ENCODE data around the gene TMA7. TPM values are rescaled to one million over a fixed set of nuclear protein-coding genes. Genes with fewer than 3 reads are reported as not detected.

TMA7 gene
- total and polyA plus RNA-seq, 2 of the 13 experiments (the other 11 are each of a cell fraction or from before 2014, with no cell fraction given) = 100 to 486 TPM

DNA sequence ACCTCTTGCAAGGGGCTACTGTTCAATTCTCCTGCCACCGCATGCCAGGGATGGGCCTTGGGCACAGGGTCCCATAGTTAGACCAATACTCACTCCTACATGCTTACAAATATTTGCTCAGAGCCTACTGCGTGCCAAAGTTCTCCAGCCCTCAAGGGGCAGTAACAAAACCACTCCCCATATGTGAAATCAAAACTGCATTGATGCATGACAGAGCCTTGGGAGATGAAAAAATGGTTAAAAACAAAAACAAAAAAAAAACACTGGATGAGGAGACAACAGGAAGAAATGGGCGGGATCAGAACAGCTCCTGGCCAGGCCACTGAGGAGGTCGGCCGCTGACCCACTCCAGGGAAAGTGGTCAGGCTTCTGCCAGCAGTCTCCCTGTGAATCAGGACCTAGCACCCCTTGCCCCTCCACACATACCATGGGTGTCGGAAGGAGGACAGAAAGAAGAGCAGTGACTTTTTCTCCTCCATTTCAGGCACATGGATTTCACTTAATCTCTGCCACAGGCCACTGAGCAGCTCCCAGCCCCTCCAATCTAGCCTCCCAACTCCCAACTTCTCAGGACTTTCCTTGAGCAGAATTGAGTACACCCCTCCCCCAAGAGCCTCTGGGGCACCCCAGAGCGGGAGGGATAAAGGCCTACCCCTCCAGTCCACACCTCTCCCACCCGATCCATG is 13.0 kb upstream of the TMA7 start (continued):
- TF ChIP-seq ZNF235 (CRISPR knock-in tag; IDR thresholded peaks at IDR 0.05; ENCODE audit: borderline replicate concordance) = no peak
- TF ChIP-seq CSRNP2 (CRISPR knock-in tag; conservative IDR thresholded peaks at IDR 0.05; ENCODE audit: low read depth) = no peak
- no peak for TF ChIP-seq AGO2 (optimal IDR thresholded peaks at IDR 0.05; ENCODE audit: low read depth, low read length)
- TF ChIP-seq KLF11 (CRISPR knock-in tag; IDR thresholded peaks at IDR 0.05) = no peak
- TF ChIP-seq YEATS2 (CRISPR knock-in tag; IDR thresholded peaks at IDR 0.05; ENCODE audit: borderline replicate concordance) = no peak
- TF ChIP-seq, protein P1, sequence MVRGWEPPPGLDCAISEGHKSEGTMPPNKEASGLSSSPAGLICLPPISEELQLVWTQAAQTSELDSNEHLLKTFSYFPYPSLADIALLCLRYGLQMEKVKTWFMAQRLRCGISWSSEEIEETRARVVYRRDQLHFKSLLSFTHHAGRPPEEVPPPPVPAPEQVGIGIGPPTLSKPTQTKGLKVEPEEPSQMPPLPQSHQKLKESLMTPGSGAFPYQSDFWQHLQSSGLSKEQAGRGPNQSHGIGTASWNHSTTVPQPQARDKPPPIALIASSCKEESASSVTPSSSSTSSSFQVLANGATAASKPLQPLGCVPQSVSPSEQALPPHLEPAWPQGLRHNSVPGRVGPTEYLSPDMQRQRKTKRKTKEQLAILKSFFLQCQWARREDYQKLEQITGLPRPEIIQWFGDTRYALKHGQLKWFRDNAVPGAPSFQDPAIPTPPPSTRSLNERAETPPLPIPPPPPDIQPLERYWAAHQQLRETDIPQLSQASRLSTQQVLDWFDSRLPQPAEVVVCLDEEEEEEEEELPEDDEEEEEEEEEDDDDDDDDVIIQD (CRISPR knock-in tag; IDR thresholded peaks at IDR 0.05; ENCODE audit: low read depth) = no peak
- TF ChIP-seq EP300 (IDR thresholded peaks at IDR 0.05; ENCODE audit: low read depth in 2 of 2, low read length in 2 of 2) = peak in 1 of 2 experiments; percentile 26; a peak in 1 of 4 replicates
- TF ChIP-seq EP300 (CRISPR knock-in tag; IDR thresholded peaks at IDR 0.05; ENCODE audit: borderline replicate concordance) = no peak
- TF ChIP-seq STAG1 (CRISPR knock-in tag; IDR thresholded peaks at IDR 0.05) = no peak
- TF ChIP-seq NFYB (CRISPR knock-in tag; IDR thresholded peaks at IDR 0.05) = no peak
- TF ChIP-seq, protein P2, sequence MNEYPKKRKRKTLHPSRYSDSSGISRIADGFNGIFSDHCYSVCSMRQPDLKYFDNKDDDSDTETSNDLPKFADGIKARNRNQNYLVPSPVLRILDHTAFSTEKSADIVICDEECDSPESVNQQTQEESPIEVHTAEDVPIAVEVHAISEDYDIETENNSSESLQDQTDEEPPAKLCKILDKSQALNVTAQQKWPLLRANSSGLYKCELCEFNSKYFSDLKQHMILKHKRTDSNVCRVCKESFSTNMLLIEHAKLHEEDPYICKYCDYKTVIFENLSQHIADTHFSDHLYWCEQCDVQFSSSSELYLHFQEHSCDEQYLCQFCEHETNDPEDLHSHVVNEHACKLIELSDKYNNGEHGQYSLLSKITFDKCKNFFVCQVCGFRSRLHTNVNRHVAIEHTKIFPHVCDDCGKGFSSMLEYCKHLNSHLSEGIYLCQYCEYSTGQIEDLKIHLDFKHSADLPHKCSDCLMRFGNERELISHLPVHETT (CRISPR knock-in tag; conservative IDR thresholded peaks at IDR 0.05) = no peak
- no peak for TF ChIP-seq IKZF1 (IDR thresholded peaks at IDR 0.05)
- TF ChIP-seq, protein P3, sequence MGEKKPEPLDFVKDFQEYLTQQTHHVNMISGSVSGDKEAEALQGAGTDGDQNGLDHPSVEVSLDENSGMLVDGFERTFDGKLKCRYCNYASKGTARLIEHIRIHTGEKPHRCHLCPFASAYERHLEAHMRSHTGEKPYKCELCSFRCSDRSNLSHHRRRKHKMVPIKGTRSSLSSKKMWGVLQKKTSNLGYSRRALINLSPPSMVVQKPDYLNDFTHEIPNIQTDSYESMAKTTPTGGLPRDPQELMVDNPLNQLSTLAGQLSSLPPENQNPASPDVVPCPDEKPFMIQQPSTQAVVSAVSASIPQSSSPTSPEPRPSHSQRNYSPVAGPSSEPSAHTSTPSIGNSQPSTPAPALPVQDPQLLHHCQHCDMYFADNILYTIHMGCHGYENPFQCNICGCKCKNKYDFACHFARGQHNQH (CRISPR knock-in tag; IDR thresholded peaks at IDR 0.05) = 0 out of 2 replicates have a peak, but pooled peaks have one; percentile 15
- TF ChIP-seq, protein P4, sequence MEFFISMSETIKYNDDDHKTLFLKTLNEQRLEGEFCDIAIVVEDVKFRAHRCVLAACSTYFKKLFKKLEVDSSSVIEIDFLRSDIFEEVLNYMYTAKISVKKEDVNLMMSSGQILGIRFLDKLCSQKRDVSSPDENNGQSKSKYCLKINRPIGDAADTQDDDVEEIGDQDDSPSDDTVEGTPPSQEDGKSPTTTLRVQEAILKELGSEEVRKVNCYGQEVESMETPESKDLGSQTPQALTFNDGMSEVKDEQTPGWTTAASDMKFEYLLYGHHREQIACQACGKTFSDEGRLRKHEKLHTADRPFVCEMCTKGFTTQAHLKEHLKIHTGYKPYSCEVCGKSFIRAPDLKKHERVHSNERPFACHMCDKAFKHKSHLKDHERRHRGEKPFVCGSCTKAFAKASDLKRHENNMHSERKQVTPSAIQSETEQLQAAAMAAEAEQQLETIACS (CRISPR knock-in tag; IDR thresholded peaks at IDR 0.05) = no peak
- no peak for TF ChIP-seq ZNF441 (CRISPR knock-in tag; IDR thresholded peaks at IDR 0.05; ENCODE audit: borderline replicate concordance)
- no peak for TF ChIP-seq ZNF792 (CRISPR knock-in tag; IDR thresholded peaks at IDR 0.05)
- TF ChIP-seq, protein P5, sequence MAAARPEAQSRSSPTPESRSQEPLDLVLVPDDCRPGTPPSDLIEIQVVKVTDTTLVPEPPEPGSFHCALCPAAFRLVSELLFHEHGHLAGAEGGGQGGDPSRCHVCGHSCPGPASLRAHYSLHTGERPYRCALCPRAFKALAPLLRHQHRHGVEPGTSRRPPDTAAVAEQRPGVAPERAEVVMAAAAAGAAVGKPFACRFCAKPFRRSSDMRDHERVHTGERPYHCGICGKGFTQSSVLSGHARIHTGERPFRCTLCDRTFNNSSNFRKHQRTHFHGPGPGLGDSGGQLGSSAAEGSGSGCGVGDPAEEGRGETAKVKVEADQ (CRISPR knock-in tag; IDR thresholded peaks at IDR 0.05; ENCODE audit: borderline replicate concordance) = no peak
- no peak for TF ChIP-seq ZNF232 (CRISPR knock-in tag; IDR thresholded peaks at IDR 0.05; ENCODE audit: borderline replicate concordance)
- TF ChIP-seq ZNF101 (CRISPR knock-in tag; IDR thresholded peaks at IDR 0.05; ENCODE audit: borderline replicate concordance, low read depth) = no peak
- no peak for TF ChIP-seq ZNF337 (CRISPR knock-in tag; IDR thresholded peaks at IDR 0.05; ENCODE audit: borderline replicate concordance, low read depth)
- TF ChIP-seq MEIS2 (CRISPR knock-in tag; IDR thresholded peaks at IDR 0.05) = no peak
- TF ChIP-seq ZMAT3 (CRISPR knock-in tag; conservative IDR thresholded peaks at IDR 0.05) = no peak
- TF ChIP-seq ZSCAN20 (CRISPR knock-in tag; IDR thresholded peaks at IDR 0.05; ENCODE audit: borderline replicate concordance) = no peak
- no peak for TF ChIP-seq ZFAT (CRISPR knock-in tag; conservative IDR thresholded peaks at IDR 0.05)
